GM19372 (cell line): Measurements from ENCODE around the gene GPN2.
A peak's percentile ranks its signal among the peaks of the same experiment; 100 is the strongest.
"Not testable (repeated sequence)": the region's sequence is repeated elsewhere in the genome, so short reads cannot be mapped to it uniquely, and the experiment has no call there.

Source experiments
- ATAC-seq: cut with Tn5 transposase; IDR thresholded peaks from one replicate; pipeline ENCODE4 v1.9.1; 2021; ENCODE audit warnings: mild to moderate bottlenecking, low read depth, moderate library complexity; ENCODE audit not compliant: unreplicated experiment

The GPN2 gene

DNA sequence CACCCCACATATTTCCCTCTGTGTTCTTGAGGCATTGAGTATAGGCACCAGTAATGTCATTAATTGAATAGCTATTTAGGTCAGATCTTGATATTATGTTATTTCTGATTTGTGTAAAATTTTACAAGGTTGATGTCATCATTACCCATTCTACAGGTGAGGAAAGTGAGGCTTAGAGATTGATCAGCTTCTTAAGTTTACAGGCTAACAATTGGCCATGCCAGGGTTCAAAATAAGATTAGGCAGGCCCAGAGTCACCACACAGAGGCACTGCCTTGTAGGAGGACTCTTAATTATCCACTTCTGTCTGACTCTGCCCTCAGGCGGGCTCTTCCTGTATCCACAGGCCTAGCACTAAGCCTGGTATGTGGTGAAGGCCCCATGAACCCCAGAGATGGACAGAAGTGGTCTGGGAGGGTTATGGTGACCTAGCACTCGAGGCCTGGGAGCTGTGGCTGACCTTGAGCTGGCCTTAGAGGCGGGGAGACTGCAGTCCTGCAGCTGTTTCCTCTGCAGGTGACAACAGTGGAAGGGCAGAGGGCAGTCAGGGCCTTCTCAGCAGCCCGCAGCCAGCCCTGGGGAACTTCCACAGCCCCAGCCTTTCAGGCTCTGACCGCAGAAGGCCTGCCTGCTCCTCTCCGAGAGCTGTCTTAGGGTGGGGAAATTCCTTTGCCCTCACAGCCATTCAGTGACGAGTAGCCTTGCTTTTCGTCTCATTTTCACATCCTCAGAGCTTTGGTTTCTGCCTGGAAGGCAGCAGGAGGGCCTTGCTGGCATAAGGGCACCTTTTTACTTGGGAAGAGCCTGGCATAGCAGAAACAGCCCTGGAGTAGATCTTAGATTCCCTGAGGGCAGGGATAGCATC, 51.4 kb downstream of the GPN2 start:
- peak; percentile 90 for ATAC-seq

- ATAC-seq = not testable (repeated sequence)
Observed at GRCh38 chr1:26837665-26838064, 52.4 kb downstream of the GPN2 start.

DNA sequence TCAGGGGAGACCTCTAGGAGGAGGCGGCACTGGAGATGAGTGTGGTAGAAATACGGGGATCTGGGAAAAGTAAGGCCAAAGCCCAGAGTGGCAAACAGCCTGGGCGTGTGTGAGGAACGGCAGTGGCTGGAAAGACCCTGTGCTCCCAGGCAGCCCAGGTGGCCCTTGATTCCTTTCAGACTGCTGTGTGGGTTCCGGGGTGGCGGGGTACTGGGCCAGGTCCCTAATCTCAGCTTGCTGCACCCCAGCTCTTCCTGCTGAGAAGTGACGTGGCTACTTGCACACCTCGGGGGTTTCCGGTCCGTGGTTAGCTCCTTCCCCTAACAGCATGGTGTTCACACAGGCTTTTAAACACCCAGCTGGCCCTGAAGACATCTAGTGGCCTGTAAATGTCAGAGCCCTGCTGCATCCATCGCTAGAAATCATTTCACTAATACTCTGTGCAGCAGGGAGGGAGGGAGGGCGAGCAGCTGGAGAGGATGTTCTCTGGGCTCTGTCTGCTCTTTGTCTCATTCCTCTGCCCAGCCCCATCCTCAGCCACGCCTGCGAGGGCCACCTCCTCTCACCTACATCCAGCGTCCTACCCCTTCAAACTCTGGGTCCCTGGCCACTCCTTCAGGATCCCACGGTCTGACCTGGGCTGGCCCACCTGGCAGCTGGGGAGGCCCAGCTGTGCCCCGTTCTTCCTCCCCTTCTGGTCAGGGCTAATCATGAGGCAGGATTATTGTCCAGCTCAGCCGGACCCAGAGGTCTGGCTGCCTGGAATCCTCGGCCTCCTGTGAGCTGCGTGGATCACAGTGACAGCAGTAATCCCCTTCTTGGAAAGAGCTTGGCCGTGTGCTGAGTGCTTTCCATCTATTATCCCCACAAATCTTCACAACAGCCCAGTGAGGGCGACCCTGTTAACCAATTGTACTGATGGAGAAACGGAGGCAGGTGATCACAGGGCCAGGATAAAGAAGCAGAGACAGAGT, 56.4 kb downstream of the GPN2 start:
- ATAC-seq = peak; percentile 67

- no peak for ATAC-seq
Observed at GRCh38 chr1:26832249-26832960, 57.7 kb downstream of the GPN2 start.

GRCh38 chr1:26831546-26832248, 58.4 kb downstream of the GPN2 start:
- no peak for ATAC-seq

DNA sequence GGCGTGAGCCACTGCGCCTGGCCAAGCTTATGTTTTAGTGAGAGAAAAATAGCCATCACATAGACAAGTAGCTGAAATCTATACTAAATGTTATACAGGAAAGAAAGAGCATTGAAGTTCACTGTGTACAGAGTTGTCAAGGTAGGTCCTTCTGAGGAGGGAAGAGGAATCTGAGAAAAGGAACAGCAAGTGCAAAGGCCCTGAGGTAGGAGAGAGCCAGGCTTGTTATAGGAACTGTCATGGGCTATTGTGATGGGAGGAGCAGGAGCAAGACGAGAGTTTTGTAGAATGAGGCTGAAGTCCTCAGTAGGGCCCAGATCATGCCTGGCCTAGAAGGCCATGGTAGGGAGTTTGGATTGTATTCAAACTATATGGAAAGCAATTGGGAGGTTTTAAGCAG, 59.0 kb downstream of the GPN2 start:
- ATAC-seq = no peak

DNA sequence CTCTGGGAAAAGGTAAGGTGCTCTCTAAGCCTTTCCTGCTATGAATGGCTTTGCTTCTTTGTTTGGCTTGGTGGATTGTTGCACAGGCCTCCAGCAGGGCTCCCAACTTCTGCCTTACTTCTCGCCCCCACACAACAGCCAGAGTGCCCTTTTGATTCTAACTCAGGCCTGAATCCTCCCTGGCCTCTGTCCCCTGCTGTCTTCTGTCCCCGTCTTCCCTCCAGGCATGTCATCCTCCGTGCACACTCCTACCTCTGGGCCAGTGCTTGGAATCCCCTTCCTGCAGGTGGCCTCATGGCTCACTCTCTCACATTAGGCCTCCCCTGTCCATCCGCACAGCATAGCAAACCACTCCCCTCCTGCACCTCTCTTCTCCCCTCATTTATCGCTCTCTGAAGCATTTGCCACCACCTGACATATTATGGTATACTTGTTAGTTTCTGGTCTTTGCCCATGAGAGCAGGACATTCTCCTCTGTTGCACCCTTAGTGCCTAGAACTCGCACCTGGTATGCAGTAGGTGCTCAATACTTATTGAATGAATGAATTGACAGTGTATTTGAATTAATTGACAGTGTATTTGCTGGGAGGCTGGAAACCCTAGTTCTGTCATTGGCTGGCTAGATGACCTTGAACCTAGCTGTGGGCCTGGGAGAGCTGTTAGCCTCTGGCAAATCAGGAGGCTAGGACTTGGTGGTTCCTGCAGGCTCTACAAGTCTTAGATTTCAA, 60.7 kb downstream of the GPN2 start:
- no peak for ATAC-seq

DNA sequence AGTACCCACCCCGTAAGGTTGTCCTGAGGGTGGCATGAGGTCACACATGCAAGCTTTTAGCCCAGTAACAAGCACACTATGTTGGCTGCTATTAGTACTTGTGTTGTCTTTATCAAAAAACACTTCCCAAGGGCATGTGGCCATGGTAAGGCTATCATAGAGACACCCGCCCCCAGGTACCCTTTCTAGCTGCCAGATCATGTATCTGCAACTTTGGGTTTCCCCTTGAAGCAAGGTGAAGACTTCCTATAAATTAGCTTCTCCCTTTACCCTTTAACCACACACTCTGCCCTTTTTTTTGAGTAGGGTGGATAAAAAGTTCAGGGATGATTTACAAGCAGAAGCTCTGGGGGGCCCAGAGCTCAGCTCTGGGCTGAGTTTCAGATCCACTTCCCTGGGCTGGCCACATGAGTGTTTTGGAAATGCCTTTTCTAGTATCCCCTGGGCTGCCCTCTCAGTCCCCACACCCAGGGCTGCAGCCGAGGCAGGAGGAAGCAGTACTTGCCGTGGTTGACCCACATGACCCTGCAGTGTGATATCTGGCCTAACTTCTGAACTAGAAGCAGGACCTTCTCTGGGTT, 61.6 kb downstream of the GPN2 start:
- ATAC-seq = no peak

GRCh38 chr1:26827663-26828062, 62.4 kb downstream of the GPN2 start:
- ATAC-seq = no peak

DNA sequence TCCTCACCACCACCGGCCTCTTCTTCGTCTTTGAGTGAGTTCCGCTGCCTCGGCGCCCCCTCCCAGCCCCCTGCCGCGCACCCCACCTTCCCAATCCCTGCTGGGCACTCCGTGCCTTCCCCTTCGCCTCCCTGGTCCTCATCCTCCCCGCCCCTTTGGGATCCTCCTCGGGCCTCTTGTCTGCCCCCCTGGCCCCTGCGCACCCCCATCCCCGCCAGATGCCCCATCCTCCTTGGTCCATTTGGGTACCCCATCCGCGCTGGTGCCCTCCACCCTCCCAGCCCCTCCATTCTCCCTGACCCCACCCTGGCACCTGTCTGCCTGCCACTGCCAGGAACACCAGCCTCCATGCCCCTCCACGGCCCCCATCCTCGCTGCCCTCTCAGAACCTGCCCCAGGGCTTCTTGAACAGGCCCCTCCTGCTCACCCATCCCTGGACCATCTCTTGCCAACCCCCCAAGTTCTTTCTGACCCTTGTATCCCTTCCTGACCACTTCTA, 62.9 kb downstream of the GPN2 start:
- ATAC-seq = no peak

GRCh38 chr1:26826261-26827105, 63.6 kb downstream of the GPN2 start, which contains the start of gene ZDHHC18:
Gene ZDHHC18, plus strand, starts transcription at chr1:26826688. Its CDS starts 117 bp downstream, at chr1:26826805.
- peak; percentile 66 for ATAC-seq
